OCI-LY1 (cell line): Measurements from ENCODE around the gene C4B.

ENCODE experiments used
- H2AFZ ChIP-seq: fragments of 200-600 bp; sonication (generic), shearing (Covaris generic); 2 replicates; pipeline ENCODE4 v1.6.0; 2014; ENCODE audit warnings: antibody characterized with exemption, mild to moderate bottlenecking, low read length
- H3F3A ChIP-seq: fragments of 200-600 bp; sonication (generic), shearing (Covaris generic); 2 replicates; pipeline ENCODE4 v1.6.0; 2014; ENCODE audit warnings: mild to moderate bottlenecking, antibody characterized with exemption, low read length, moderate library complexity; ENCODE audit not compliant: insufficient read depth
- H3K27ac ChIP-seq: fragments of 200-600 bp; sonication (generic); 2 replicates; pipeline ENCODE4 v1.5.1; 2014; ENCODE audit warnings: low read length, mixed run types, mild to moderate bottlenecking, low read depth; ENCODE audit not compliant: poor library complexity, severe bottlenecking
- H3K27me3 ChIP-seq: fragments of 200-600 bp; sonication (generic); 2 replicates; pipeline ENCODE4 v1.6.0; 2014; ENCODE audit warnings: antibody characterized with exemption, mild to moderate bottlenecking, low read length, moderate library complexity; ENCODE audit not compliant: insufficient read depth
- H3K36me3 ChIP-seq: fragments of 200-600 bp; sonication (generic); 2 replicates; pipeline ENCODE4 v1.6.1; 2014; ENCODE audit warnings: mild to moderate bottlenecking, antibody characterized with exemption, low read length, moderate library complexity, mixed read lengths; ENCODE audit not compliant: insufficient read depth
- H3K4me1 ChIP-seq: fragments of 200-600 bp; sonication (generic); 2 replicates; pipeline ENCODE4 v1.5.1; 2014; ENCODE audit warnings: mild to moderate bottlenecking, low read length, moderate library complexity; ENCODE audit not compliant: insufficient read depth, severe bottlenecking
- H3K4me2 ChIP-seq: fragments of 200-600 bp; sonication (generic), shearing (Covaris generic); 2 replicates; pipeline ENCODE4 v1.6.1; 2014; ENCODE audit warnings: low read length
- H3K4me3 ChIP-seq: fragments of 200-600 bp; sonication (generic); 2 replicates; pipeline ENCODE4 v1.5.1; 2014; ENCODE audit warnings: low read length, low read depth, mild to moderate bottlenecking, mixed read lengths; ENCODE audit not compliant: poor library complexity, severe bottlenecking
- H3K79me2 ChIP-seq: fragments of 200-600 bp; shearing (Covaris generic); 2 replicates; pipeline ENCODE4 v1.6.1; 2016; ENCODE audit warnings: mixed run types, low read length, mixed read lengths; ENCODE audit not compliant: insufficient read depth
- H3K9ac ChIP-seq: fragments of 200-600 bp; sonication (generic), shearing (Covaris generic); 2 replicates; pipeline ENCODE4 v1.6.1; 2014; ENCODE audit warnings: mild to moderate bottlenecking, low read length, mixed read lengths
- H3K9me2 ChIP-seq: fragments of 200-600 bp; sonication (generic), shearing (Covaris generic); 2 replicates; pipeline ENCODE4 v1.6.1; 2014; ENCODE audit warnings: low read depth, mild to moderate bottlenecking, low read length, mixed read lengths
- H3K9me3 ChIP-seq: fragments of 200-600 bp; shearing (Covaris generic); 2 replicates; pipeline ENCODE4 v1.6.1; 2014; ENCODE audit warnings: low read length, mixed read lengths
- H4K20me1 ChIP-seq: fragments of 200-600 bp; sonication (generic), shearing (Covaris generic); 2 replicates; pipeline ENCODE4 v1.6.0; 2016; ENCODE audit warnings: mild to moderate bottlenecking, low read length; ENCODE audit not compliant: insufficient read depth
- EZH2 ChIP-seq: fragments of 200-600 bp; sonication (generic), shearing (Covaris generic); IDR thresholded peaks from 2 replicates; pipeline ENCODE4 v1.8.0; 2017; ENCODE audit warnings: borderline replicate concordance, mixed run types, mild to moderate bottlenecking, antibody characterized with exemption, low read length, moderate library complexity, mixed read lengths
- TF ChIP-seq, protein P1 (sequence below): fragments of 200-600 bp; sonication (generic), shearing (Covaris generic); IDR thresholded peaks from 2 replicates; pipeline ENCODE4 v1.5.1; 2017; ENCODE audit warnings: mild to moderate bottlenecking, antibody characterized with exemption, low read length, moderate library complexity, mixed read lengths

C4B gene

DNA sequence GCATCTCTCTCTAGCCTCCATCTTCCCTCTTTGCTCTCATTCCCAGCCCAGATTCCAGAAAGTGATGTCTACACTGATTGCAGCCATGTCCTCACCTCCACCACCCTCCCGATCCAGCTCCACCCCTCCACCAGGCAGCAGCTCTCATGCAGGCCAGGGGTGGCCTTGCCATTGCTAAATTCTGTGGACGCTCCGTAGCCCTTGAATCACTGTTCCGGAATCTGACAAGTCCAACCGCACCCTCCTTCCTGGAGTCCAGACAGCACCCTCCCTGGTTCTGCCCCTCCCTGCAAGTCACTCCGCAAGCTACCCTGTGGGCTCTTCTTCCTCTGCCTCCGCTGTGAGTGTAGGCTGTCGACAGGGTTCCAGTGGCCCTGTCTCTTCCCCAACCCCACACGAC is 68.3 kb downstream of the C4B start:
- Histone ChIP-seq H3K79me2 (no peaks in the 10 kb centered on the region), H3K27me3 (peaks cover 15% of the 10 kb centered on the region; the same call in 1 of the 2 replicates), H3K4me2 (no peak overlapping the region), H3F3A (no peaks in the 10 kb centered on the region), H3K9me3 (no peaks in the 10 kb centered on the region), H2AFZ (no peak overlapping the region), H3K4me3 (no peak overlapping the region), H3K9me2 (no peaks in the 10 kb centered on the region), H4K20me1 (no peaks in the 10 kb centered on the region), H3K36me3 (no peaks in the 10 kb centered on the region), H3K9ac (no peak overlapping the region), H3K27ac (no peak overlapping the region), H3K4me1 (peaks cover 6% of the 10 kb centered on the region)
- TF ChIP-seq EZH2, result no peak
- TF ChIP-seq, protein P1, sequence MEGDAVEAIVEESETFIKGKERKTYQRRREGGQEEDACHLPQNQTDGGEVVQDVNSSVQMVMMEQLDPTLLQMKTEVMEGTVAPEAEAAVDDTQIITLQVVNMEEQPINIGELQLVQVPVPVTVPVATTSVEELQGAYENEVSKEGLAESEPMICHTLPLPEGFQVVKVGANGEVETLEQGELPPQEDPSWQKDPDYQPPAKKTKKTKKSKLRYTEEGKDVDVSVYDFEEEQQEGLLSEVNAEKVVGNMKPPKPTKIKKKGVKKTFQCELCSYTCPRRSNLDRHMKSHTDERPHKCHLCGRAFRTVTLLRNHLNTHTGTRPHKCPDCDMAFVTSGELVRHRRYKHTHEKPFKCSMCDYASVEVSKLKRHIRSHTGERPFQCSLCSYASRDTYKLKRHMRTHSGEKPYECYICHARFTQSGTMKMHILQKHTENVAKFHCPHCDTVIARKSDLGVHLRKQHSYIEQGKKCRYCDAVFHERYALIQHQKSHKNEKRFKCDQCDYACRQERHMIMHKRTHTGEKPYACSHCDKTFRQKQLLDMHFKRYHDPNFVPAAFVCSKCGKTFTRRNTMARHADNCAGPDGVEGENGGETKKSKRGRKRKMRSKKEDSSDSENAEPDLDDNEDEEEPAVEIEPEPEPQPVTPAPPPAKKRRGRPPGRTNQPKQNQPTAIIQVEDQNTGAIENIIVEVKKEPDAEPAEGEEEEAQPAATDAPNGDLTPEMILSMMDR, result no peak

DNA sequence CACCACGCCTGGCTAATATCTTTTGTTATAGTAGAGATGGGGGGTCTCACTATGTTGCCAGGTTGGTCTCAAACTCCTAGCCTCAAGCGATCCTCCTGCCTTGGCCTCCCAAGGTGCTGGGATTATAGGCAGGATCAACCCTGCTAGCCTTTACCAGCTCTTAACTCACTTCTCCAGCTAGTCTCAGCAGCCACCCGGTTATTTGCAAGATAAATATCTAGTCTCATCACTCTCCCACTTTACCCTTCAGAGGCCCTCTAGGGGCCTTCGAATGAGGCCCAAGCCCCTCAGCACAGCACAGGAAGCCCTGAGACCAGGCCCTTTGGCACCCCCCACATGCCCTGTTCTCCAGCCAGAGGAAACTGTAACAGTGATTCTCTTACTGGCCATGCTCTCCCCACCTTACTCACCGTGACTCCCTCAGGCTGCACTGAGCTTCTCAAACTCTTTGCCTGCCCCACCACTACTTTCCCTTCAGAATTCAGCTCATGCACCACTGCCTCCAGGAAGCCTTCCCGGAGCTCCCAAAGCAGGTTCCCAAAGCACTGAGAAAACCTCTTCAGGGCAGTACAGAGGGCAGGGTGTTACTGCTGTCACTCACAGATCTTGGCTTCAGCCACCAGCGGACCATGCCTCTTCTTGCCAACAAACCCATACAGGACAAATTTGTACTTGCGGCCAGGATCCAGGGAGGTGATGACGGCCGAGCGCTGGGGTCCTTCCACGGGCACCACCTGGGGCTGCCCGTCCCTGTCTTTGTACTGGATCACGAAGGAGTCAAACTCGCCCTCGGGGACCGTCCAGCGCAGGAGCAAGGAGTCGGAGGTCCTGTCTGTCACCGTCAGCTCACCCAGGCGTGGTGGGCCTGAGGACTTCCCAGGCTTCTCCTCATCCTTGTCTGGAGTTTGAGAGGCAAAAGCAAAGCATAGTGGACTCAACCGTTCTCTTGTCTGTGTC is 69.5 kb downstream of the C4B start:
- Histone ChIP-seq H2AFZ (no peak overlapping the region), H3K4me3 (no peak overlapping the region), H3K9me2 (no peaks in the 10 kb centered on the region), H3K27ac (no peak overlapping the region), H3F3A (no peaks in the 10 kb centered on the region), H4K20me1 (no peaks in the 10 kb centered on the region), H3K79me2 (no peaks in the 10 kb centered on the region), H3K9me3 (no peaks in the 10 kb centered on the region), H3K4me1 (peaks cover 6% of the 10 kb centered on the region), H3K9ac (no peak overlapping the region), H3K27me3 (peaks cover 15% of the 10 kb centered on the region; the same call in 1 of the 2 replicates), H3K4me2 (no peak overlapping the region), H3K36me3 (no peaks in the 10 kb centered on the region)
- TF ChIP-seq EZH2, result no peak
- TF ChIP-seq, protein P1, result no peak

DNA sequence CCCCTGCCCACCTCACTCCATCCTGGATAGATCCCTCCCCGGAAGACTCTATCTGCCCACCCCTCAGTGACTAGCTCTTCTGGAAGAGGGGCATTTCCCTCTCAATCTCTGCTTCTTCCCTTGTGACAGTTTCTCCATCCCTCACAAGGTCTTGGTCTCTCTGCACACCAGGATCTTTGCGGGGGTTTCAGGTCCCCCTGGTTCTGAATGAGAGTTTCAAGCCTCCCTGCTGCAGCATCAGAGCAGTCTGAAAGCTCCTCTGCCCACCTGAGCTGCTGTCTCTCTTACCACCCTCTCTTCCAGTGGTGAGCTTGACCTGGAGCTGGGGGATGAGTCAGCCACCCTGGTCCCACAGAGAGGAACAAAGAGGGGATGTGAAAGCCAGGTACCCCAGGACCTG is 70.2 kb downstream of the C4B start:
- Histone ChIP-seq H3F3A (no peaks in the 10 kb centered on the region), H3K79me2 (no peaks in the 10 kb centered on the region), H3K27me3 (peaks cover 11% of the 10 kb centered on the region; the same call in 1 of the 2 replicates), H3K4me3 (no peak overlapping the region), H3K9me2 (no peaks in the 10 kb centered on the region), H4K20me1 (no peaks in the 10 kb centered on the region), H3K27ac (no peak overlapping the region), H3K4me1 (peaks cover 6% of the 10 kb centered on the region), H3K9me3 (no peaks in the 10 kb centered on the region), H2AFZ (no peak overlapping the region), H3K9ac (no peak overlapping the region), H3K4me2 (no peak overlapping the region), H3K36me3 (no peaks in the 10 kb centered on the region)
- no peak for TF ChIP-seq EZH2
- TF ChIP-seq, protein P1, result no peak
